Stomach (tissue), 4 donors: ENCODE data around the gene R3HDM4.

Experiments
- CTCF ChIP-seq, 7 experiments: fragments of 450-650 bp in 4 of 7; fragments of 200-600 bp in 3 of 7; sonication (generic) in 3 of 7; IDR thresholded peaks; one replicate each; pipeline ENCODE4 v1.5.1; 2016 to 2019; ENCODE audit warnings: antibody characterized with exemption in 7 of 7, control low read depth in 2 of 7, mild to moderate bottlenecking in 1 of 7
- EP300 ChIP-seq: sonication (generic); formaldehyde crosslinking; IDR thresholded peaks from one replicate; pipeline ENCODE4 v1.6.1; 2017; ENCODE audit warnings: antibody characterized with exemption

- TF ChIP-seq EP300 (no peak), CTCF (IDR thresholded peaks at IDR 0.05) (no peak)
These were observed 37.6 kb downstream of the R3HDM4 start for GRCh38 chr19:875265-875879.
